ENCODE measurements around the gene DPH7.
"Not testable (repeated sequence)": the region's sequence is repeated elsewhere in the genome, so short reads cannot be mapped to it uniquely, and the experiment has no call there.

Gene DPH7

GRCh38 chr9:137556069-137556838 is 22.5 kb downstream of the DPH7 start:
- intact Hi-C loops (cut with micrococcal nuclease) = no loop called here
- Mint-ChIP-seq H3K27ac (no peak overlapping the region), H3K27me3 (no peaks in the 10 kb centered on the region), H3K36me3 (ENCODE audit: low read depth) (peaks cover 81% of the 10 kb centered on the region), H3K4me1 (ENCODE audit: low read depth) (peaks cover 7% of the 10 kb centered on the region), H3K9me3 (no peaks in the 10 kb centered on the region), H3K4me3 (no peak overlapping the region)

- Mint-ChIP-seq H3K27me3 (no peaks in the 10 kb centered on the region), H3K27ac (no peak overlapping the region), H3K9me3 (no peaks in the 10 kb centered on the region), H3K4me1 (ENCODE audit: low read depth) (peaks cover 9% of the 10 kb centered on the region), H3K4me3 (no peak overlapping the region), H3K36me3 (ENCODE audit: low read depth) (peaks cover 77% of the 10 kb centered on the region)
- intact Hi-C loops (cut with micrococcal nuclease) = no loop called here
These were observed 23.5 kb downstream of the DPH7 start for GRCh38 chr9:137555179-137555578.

GRCh38 chr9:137554349-137554748 is 24.4 kb downstream of the DPH7 start:
- intact Hi-C loops (cut with micrococcal nuclease) = loop anchor here (5.0 kb wide), 1 partner anchor 38 kb away; the partner anchor contains the start of gene ZMYND19
- H3K36me3 Mint-ChIP-seq (ENCODE audit: low read depth) = peaks cover 71% of the 10 kb centered on the region
- peaks cover 17% of the 10 kb centered on the region for H3K4me1 Mint-ChIP-seq (ENCODE audit: low read depth)
- no peaks in the 10 kb centered on the region for H3K9me3 Mint-ChIP-seq
- no peak overlapping the region for H3K27ac Mint-ChIP-seq
- no peak overlapping the region for H3K4me3 Mint-ChIP-seq
- no peaks in the 10 kb centered on the region for H3K27me3 Mint-ChIP-seq

- H3K4me1 Mint-ChIP-seq (ENCODE audit: low read depth) = peaks cover 23% of the 10 kb centered on the region
- H3K27ac Mint-ChIP-seq, H3K9me3 Mint-ChIP-seq, H3K4me3 Mint-ChIP-seq, H3K27me3 Mint-ChIP-seq: not testable (repeated sequence)
- peaks cover 67% of the 10 kb centered on the region for H3K36me3 Mint-ChIP-seq (ENCODE audit: low read depth)
- intact Hi-C loops (cut with micrococcal nuclease) = loop anchor here (5.0 kb wide), 1 partner anchor 39 kb away; the partner anchor contains the start of gene ZMYND19
These were observed 25.1 kb downstream of the DPH7 start for GRCh38 chr9:137553654-137554053.

- Mint-ChIP-seq H3K36me3 (ENCODE audit: low read depth) (peaks cover 52% of the 10 kb centered on the region), H3K27ac (peak overlapping the region; percentile 85)
- intact Hi-C loops (cut with micrococcal nuclease) = loop anchor here (5.0 kb wide), 1 partner anchor 40 kb away; the partner anchor contains the start of gene ZMYND19
These were observed 26.5 kb downstream of the DPH7 start for GRCh38 chr9:137552022-137552768.

GRCh38 chr9:137551264-137552021 is 27.3 kb downstream of the DPH7 start, which contains the start of gene MRPL41:
MRPL41 (plus strand) TSS chr9:137551879; CDS start chr9:137552082, 203 bp downstream.
- H3K27ac Mint-ChIP-seq = peak within 1 kb of the TSS; percentile 85
- peak within 1 kb of the TSS; percentile 85 for H3K4me3 Mint-ChIP-seq
- intact Hi-C loops (cut with micrococcal nuclease) = loop anchor here (5.0 kb wide), 1 partner anchor 41 kb away; the partner anchor contains the start of gene ZMYND19
- H3K27me3 Mint-ChIP-seq = peaks cover 3% of the 10 kb centered on the region
- no peaks in the 10 kb centered on the region for H3K9me3 Mint-ChIP-seq
- peaks cover 45% of the 10 kb centered on the region for H3K36me3 Mint-ChIP-seq (ENCODE audit: low read depth)
- H3K4me1 Mint-ChIP-seq (ENCODE audit: low read depth) = peaks cover 28% of the 10 kb centered on the region

More at GRCh38 chr9:137552022-137552768, 26.5 kb downstream of the DPH7 start:
- peak overlapping the region; percentile 85 for H3K4me3 Mint-ChIP-seq
- peaks cover 3% of the 10 kb centered on the region for H3K27me3 Mint-ChIP-seq
- no peaks in the 10 kb centered on the region for H3K9me3 Mint-ChIP-seq
- H3K4me1 Mint-ChIP-seq (ENCODE audit: low read depth) = peaks cover 28% of the 10 kb centered on the region

GRCh38 chr9:137550958-137551263 is 27.8 kb downstream of the DPH7 start:
- intact Hi-C loops (cut with micrococcal nuclease) = loop anchor here (5.0 kb wide), 1 partner anchor 41 kb away; the partner anchor contains the start of gene ZMYND19
- Mint-ChIP-seq H3K4me1 (ENCODE audit: low read depth) (peaks cover 28% of the 10 kb centered on the region), H3K27ac (peak overlapping the region; percentile 85), H3K36me3 (ENCODE audit: low read depth) (peaks cover 39% of the 10 kb centered on the region), H3K4me3 (peak overlapping the region; percentile 73)
- not testable (repeated sequence) for H3K9me3 Mint-ChIP-seq, H3K27me3 Mint-ChIP-seq

GRCh38 chr9:137550231-137550621 is 28.5 kb downstream of the DPH7 start, which contains the start of gene PNPLA7:
PNPLA7 (minus strand) TSS chr9:137550402; CDS start chr9:137550197, 205 bp downstream.
- H3K36me3 Mint-ChIP-seq (ENCODE audit: low read depth) = peaks cover 32% of the 10 kb centered on the region
- peaks cover 28% of the 10 kb centered on the region for H3K4me1 Mint-ChIP-seq (ENCODE audit: low read depth)
- H3K27ac Mint-ChIP-seq = peak within 1 kb of the TSS; percentile 85
- H3K27me3 Mint-ChIP-seq = peaks cover 3% of the 10 kb centered on the region
- intact Hi-C loops (cut with micrococcal nuclease) = loop anchor here (5.0 kb wide), 1 partner anchor 42 kb away; the partner anchor contains the start of gene ZMYND19
- H3K4me3 Mint-ChIP-seq = peak within 1 kb of the TSS; percentile 90
- H3K9me3 Mint-ChIP-seq = no peaks in the 10 kb centered on the region

GRCh38 chr9:137547687-137548543 is 30.8 kb downstream of the DPH7 start:
- intact Hi-C loops (cut with micrococcal nuclease) = no loop called here
- H3K4me3 Mint-ChIP-seq = no peak overlapping the region
- peaks cover 24% of the 10 kb centered on the region for H3K36me3 Mint-ChIP-seq (ENCODE audit: low read depth)
- H3K9me3 Mint-ChIP-seq = no peaks in the 10 kb centered on the region
- H3K27me3 Mint-ChIP-seq = peaks cover 3% of the 10 kb centered on the region
- peaks cover 33% of the 10 kb centered on the region for H3K4me1 Mint-ChIP-seq (ENCODE audit: low read depth)
- peak overlapping the region; percentile 27 for H3K27ac Mint-ChIP-seq

GRCh38 chr9:137545123-137545522 is 33.6 kb downstream of the DPH7 start:
- no peaks in the 10 kb centered on the region for H3K9me3 Mint-ChIP-seq
- no peak overlapping the region for H3K27ac Mint-ChIP-seq
- H3K4me1 Mint-ChIP-seq (ENCODE audit: low read depth) = peaks cover 24% of the 10 kb centered on the region
- H3K36me3 Mint-ChIP-seq (ENCODE audit: low read depth) = peaks cover 12% of the 10 kb centered on the region
- intact Hi-C loops (cut with micrococcal nuclease) = no loop called here
- H3K4me3 Mint-ChIP-seq = no peak overlapping the region
- peaks cover 3% of the 10 kb centered on the region for H3K27me3 Mint-ChIP-seq

- H3K36me3 Mint-ChIP-seq (ENCODE audit: low read depth) = peaks cover 11% of the 10 kb centered on the region
- intact Hi-C loops (cut with micrococcal nuclease) = no loop called here
- peak overlapping the region; percentile 1 for H3K27ac Mint-ChIP-seq
- H3K27me3 Mint-ChIP-seq = peaks cover 3% of the 10 kb centered on the region
- H3K4me3 Mint-ChIP-seq = no peak overlapping the region
- H3K9me3 Mint-ChIP-seq = no peaks in the 10 kb centered on the region
- H3K4me1 Mint-ChIP-seq (ENCODE audit: low read depth) = peaks cover 16% of the 10 kb centered on the region
These were observed 34.5 kb downstream of the DPH7 start for GRCh38 chr9:137544176-137544760.

- intact Hi-C loops (cut with micrococcal nuclease) = no loop called here
- Mint-ChIP-seq H3K27me3 (peaks cover 3% of the 10 kb centered on the region), H3K36me3 (ENCODE audit: low read depth) (peaks cover 11% of the 10 kb centered on the region), H3K4me1 (ENCODE audit: low read depth) (peaks cover 11% of the 10 kb centered on the region), H3K4me3 (no peak overlapping the region), H3K27ac (no peak overlapping the region), H3K9me3 (no peaks in the 10 kb centered on the region)
These were observed 35.3 kb downstream of the DPH7 start for GRCh38 chr9:137543237-137543963.

All from dendritic cell treated with granulocyte-macrophage colony-stimulating factor and Interleukin-4, amounts not matched to agents 40 ng/mL and 50 ng/mL, for 4 days (primary cell).